Measurements from ENCODE around the gene SHANK2.

SHANK2 gene

DNA sequence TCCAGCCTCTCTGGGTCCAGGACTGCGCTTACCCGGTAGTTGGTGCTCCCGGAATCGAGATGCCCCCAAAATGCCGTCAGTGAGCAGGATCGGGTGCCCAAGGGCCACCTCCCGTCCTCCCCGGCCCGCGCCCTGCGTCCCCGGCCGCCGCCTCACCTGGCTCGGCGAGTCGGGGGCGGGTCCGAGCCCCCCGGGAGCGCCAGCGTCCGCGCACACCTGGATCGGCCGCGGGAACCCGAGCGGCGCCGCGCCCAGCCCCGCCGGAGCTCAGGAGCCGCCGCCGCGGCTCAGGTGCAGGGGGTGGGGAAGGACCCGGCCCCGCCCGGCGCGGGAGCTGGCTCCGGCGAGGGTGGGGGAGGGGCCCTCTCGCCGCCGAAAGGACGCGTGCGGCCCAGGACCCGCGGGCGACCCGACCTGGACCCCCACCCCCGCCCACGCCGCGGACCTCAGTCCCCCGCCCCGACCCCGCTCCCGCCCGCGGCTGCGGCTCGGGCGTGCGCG, at the start of gene SHANK2:
Gene SHANK2 (minus strand): TSS at position 309 of the 501 bp plus-strand sequence. CDS start 105,251 bp downstream, outside the sequence.
- no peak for DNase-seq

DNA sequence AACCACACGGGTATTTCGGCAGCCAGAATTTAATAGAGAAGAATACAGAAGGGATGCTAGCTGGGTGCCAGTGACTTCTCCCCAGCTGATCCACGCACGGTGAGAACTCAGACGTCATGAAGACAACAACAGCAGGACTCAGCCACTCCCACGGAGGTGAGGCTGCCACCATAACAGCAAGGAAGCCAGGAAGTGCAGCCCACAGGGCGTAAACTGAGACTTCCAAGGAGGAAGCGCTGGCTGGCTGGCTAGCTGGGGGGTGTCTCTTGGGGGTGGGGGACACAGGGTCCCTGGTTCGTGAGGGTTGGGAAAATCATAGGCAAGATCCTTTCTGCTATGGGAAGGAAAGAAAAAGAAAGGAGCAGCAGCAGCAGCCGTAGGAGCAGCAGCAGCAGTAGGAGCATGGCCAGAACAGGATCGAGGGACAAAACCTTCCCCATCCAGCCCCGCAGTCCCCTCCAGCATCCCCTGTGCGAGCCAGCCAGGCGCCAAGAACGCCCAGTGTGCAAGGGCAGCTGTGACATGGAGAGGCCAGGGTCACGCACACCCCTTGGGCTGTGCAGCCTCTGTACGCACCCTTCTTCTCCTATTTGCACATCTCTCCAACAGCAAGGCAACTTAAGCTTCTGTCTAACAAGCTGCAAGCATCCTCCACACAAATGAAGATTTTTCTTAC, 49.6 kb upstream of the SHANK2 start:
- DNase-seq = no peak

- no peak for DNase-seq
These were observed 48.9 kb upstream of the SHANK2 start for GRCh38 chr11:71301046-71301857.

DNA sequence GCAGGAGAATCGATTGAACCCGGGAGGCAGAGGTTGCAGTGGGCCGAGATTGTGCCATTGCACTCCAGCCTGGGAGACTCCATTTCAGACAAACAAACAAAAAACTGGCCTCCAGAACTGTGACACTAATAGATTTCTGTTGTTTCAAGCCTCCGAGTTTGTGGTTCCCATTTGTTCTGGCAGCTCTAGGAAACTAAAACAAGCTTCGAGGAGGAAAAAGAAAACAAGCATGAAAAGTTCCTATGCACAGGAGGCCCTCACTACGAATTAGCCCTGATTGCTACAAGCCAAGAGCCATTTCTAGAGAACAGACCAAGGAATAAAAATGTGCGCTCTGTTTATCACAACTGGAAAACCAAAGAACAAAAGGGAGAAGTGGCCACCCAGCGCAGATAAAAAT, 47.8 kb upstream of the SHANK2 start:
- DNase-seq = no peak

DNA sequence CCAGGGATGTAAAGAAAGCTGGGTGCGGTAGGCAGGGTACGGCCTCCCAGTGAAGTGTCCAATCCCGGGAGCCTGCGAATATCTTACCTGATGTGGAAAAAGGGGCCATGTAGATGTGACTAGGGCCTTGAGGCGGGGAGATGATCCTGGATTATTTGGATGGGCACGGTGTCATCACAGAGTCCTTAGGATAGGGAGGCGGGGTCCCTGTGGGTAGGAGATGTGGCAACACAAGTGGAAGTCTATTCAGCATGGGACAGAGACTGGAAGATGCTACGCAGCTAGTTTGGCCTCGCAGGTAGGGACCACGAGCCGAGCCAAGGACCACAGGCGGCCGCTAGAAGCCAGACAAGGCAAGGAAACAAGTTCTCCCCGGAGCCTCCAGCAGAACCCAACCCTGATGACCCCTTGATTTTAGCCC, 46.4 kb upstream of the SHANK2 start:
- no peak for DNase-seq

DNA sequence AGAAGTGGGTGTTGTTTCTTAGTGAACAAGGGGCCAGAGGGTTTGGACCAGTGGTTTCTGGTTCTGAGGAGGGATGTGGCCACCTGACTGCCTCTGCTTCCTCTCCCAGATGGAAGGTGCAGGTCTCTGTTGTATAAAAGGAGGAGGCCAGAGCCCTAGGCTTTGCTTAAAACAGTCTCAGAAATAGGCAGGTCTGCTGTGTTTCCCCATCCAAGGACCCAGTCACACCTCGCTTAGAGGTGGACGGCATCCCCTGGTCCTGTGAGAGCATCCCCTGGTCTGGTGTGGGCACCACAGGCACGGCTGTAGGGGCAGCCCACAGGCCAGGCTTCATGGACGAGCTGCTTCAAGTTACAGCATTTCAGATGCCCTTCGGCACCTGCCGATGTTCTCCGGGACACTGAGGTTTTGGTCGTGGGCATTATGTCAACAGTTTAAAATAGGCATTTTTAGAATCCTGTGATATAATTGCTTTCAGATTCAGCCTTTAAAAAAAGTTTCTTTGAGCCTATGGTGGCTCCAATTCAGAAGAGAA, 45.7 kb upstream of the SHANK2 start:
- DNase-seq = no peak

DNA sequence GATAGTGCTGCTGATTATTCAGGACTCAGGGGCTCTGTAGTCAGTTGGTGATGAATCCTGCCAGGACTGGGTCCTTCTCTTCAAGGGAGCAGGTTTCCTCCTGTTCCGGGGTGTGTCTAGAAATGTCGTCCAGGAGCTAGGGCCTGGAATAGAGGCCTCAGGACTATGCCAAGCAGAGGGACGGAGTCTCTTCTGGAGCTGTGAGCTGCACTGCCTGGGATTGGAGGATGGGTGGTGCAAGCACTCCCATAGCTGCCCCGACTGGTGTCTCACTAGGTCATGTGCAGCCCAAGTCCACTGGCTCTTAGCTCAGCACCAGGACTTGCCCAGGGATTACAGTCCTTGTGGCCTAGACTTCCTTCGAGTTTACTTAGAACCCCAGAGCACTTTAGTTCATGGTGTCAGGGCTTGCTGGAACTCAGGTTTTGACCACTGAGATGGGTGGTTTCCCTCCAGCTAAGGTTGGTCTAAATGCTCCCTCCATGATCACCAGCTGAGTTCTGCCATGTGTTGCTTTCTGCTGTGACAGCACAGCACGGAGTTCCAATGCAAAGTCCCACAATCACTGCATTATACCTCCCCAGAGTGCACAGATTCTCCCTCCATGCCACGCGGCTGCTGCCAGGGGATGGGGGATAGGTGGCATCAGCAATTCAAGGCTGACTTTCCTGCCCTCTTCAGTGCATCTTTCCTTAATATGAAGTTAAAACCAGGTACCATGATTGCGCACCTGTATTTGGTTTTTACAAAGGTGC, 42.6 kb upstream of the SHANK2 start:
- DNase-seq = no peak

DNA sequence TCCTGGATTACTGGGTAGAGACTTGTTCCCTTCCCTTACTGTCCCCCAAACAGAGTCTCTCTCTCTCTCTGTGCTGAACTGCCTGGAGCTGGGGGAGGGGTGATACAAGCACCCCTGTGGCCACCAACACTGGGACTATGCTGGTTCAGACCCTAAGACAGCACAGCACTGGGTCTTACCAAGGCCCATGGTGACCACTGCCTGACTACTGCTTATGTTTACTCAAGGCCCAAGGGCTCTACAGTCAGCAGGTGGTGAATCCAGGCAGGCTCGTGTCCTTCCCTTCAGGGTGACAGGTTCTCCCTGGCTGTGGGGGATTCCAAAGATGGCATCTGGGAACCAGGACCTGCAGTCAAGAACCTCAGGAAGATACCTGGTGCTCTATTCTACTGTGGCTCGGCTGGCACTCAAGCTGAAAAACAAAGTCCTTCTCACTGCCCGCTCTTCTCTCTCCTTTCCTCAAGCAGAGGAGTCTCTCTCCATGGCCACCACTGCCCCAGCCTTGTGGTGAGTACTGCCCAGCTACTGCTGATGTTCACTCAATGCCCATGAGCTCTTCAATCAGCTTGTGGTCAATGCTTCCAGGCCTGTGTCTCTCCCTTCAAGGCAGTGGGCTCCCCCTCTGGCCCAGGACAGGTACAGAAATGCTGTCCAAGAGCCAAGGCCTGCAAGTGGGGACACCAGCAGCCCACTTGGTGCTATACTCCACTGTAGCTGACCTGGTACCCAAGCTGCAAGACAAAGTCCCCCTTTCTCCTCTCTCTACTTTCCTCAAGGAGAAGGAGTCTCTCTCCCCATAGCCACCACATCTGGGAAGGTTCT, 41.8 kb upstream of the SHANK2 start:
- DNase-seq = no peak

- DNase-seq = no peak
These were observed 34.6 kb upstream of the SHANK2 start for GRCh38 chr11:71286701-71287643.

- DNase-seq = no peak
These were observed 32.7 kb upstream of the SHANK2 start for GRCh38 chr11:71285111-71285510.

GRCh38 chr11:71284525-71285092, 32.2 kb upstream of the SHANK2 start:
- no peak for DNase-seq

DNA sequence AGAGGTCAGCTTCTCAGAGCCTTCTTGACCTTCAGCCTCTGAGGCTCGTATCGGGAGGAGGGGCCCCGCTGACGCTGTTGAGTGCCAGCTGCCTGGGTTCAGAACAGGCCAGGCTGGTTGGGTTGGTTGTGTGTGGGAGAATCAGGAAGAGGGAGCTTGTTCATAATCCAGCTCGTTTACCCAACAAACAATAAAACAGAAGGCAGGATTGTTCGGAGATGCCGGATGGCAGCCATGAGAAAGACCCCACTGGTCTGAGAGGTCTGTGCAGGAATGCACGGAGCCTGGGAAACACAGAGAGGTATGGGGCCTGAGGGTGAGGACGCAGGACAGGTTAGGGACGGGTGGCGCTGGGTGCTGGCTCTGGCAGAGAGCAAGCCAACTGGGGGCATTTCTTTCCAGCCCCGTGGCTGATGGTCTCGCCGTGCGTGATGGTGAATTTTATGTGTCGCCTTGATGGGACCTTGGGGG, 31.6 kb upstream of the SHANK2 start:
- no peak for DNase-seq

DNA sequence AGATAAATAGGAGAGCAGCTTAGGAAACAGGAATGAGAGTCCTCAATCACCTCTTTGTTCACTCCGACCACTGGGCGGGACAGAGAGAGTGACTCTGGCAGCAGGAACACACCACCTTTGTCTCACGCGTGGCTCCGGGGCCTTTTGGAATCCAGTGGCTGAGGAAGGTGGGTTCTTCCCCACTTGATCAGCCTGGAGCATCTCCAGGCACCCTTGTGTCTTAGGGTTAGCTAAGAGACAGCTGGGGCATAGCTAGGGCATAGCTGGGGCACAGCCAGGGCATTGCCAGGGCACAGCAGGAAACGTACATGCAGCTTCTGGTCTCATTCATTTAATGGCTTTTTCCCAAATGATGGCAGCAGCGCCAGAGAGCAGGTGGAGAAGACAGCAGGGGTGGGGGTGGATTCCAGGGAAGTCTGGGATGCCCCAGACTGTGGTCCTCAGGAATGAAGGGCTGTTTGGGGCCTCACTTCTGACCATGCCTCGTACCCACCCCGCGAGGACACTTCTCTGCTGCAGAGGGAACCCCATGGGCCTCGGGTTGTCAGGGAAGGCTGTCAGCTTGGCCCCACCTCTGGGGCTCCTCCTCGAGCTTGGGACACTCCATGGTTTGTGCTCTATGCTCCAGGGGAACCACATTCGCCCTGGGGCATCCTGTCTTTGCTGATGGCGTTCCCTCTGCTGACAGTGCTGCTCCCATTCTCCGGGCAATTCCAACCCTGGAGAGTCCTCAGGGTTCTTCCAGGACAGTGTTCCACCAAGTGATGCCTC, 30.4 kb upstream of the SHANK2 start:
- no peak for DNase-seq

GRCh38 chr11:71281831-71282230, 29.5 kb upstream of the SHANK2 start:
- DNase-seq = no peak

- DNase-seq = no peak
These were observed 28.8 kb upstream of the SHANK2 start for GRCh38 chr11:71281204-71281603.

DNA sequence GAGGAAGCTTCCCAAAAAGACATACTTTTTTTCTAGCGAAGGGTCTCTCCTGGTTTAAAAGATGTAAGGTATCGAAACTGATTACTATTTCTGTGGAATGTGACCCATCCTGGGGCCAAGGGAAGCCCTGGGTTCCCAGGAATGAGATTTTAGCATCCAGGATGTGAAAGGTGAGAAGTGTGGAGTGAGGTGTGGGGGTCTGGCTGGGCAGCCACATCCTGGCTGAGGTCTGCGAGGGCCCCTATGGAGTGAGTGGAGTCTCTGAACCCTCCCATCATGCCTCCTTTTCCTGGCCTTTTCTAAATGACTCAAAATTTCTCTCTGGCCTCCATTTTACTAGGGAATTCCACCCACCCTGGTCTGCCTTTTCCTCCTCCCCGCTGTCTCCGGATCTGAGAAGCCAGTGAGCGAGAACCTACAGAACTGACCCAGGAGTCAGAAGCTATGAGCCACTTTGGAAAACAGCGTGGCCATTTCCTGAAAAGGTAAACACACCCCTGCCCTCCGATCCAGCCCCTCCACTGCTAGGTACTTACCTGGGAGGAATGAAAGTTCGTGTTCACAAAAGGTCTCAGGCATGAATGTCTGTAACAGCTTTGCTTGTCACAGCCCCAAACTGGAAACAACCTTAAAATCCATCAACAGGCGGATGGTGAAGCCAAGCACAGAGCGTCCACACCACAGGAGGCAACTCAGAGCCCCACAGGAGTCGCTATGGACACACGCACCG, 27.7 kb upstream of the SHANK2 start:
- DNase-seq = no peak

- no peak for DNase-seq
These were observed 19.8 kb upstream of the SHANK2 start for GRCh38 chr11:71272161-71272560.

DNA sequence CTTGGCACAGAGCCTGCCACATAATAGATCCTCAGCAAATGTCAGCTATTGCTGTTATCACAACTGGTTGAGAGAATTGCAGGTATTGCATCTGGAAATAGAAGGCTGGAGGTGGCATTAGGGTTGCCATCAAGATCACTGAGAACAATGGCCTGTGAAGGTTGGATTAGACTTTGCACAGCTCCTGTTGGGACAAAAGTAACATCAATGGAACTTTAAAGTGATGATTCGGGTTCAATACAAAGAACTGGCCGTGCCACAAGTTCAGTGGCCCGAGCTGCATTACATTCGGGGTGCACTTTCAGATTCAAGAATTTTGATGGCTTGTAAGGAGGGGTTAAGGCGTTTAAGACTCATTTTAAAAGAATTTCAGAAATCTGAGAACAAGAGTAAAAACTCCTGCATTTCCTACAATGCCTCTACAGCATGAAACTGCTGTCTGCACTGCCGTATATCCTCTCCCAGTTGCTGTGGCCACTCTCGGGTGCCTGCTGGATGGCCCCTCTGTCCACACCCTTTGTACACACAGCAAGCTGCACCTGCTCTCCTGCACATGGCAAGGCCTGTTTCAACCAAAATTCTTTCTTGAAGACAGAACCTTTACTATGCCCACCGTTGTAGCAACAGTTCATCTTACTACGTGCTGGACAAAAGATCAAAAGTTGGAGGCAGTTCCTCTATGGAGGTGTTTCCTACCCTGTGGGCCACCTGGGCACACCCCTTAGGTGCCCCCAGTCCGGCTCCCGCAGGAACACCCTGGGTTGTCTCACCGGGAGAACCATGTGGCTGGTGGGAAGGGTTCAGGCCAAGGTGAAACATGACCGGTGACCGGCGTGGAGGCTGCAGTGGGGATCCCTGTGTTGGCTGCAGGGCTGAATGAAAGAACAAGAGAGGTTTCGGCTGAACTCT, 17.5 kb upstream of the SHANK2 start:
- DNase-seq = no peak
